Activated CD8-positive, alpha-beta memory T cell treated with anti-CD3 and anti-CD28 coated beads, Interleukin-2, amount 10 ng/mL, durations not matched to agents 7 days and 5 days (primary cell): ENCODE results near the gene MALAT1. TPM values are rescaled to one million over a fixed set of nuclear protein-coding genes. Genes with fewer than 3 reads are reported as not detected.

Source experiments
- ATAC-seq: fragments of 150-1000 bp; cut with Tn5 transposase; one replicate; pipeline ENCODE4 v1.10.0; 2021; ENCODE audit warnings: moderate library complexity
- CTCF ChIA-PET: fragments of 350-600 bp; sonication (Branson Sonifier 250); formaldehyde crosslinking; loops from one replicate; lab custom pipeline; 2021; ENCODE audit warnings: antibody characterized with exemption; lab: Charles Lee
- DNase-seq: peaks from one replicate; pipeline ENCODE4 v3.0.0-alpha.2; 2020
- H3K27ac Mint-ChIP-seq: one replicate; pipeline ENCODE4 v1.8.0; 2021; ENCODE audit warnings: mild to moderate bottlenecking, mixed read lengths
- H3K27me3 Mint-ChIP-seq: one replicate; pipeline ENCODE4 v1.8.0; 2021; ENCODE audit warnings: mixed read lengths
- H3K36me3 Mint-ChIP-seq: one replicate; pipeline ENCODE4 v1.8.0; 2021; ENCODE audit warnings: mild to moderate bottlenecking, mixed read lengths
- H3K4me1 Mint-ChIP-seq: one replicate; pipeline ENCODE4 v1.8.0; 2021; ENCODE audit warnings: mixed read lengths
- H3K4me3 Mint-ChIP-seq: one replicate; pipeline ENCODE4 v1.8.0; 2021; ENCODE audit warnings: mild to moderate bottlenecking, moderate library complexity, mixed read lengths
- H3K9me3 Mint-ChIP-seq: one replicate; pipeline ENCODE4 v1.8.0; 2022; ENCODE audit warnings: low read depth, mixed read lengths
- total RNA-seq, 2 experiments: library from RNA; stranded (reverse); gene quantifications; one replicate each; pipeline ENCODE4 v1.2.3, GENCODE V29; 2021

MALAT1 gene
- total RNA-seq, 2 experiments from 2014 or later: 4,026 to 5,234 TPM

GRCh38 chr11:65496304-65497140 lies 2.3 kb upstream of the MALAT1 start:
- H3K4me3 Mint-ChIP-seq: no peak overlapping the region
- DNase-seq (peak; percentile 62), ATAC-seq (peak; percentile 0)
- H3K9me3 Mint-ChIP-seq: no peaks in the 10 kb centered on the region
- no peak overlapping the region for H3K27ac Mint-ChIP-seq
- H3K27me3 Mint-ChIP-seq: peaks cover 2% of the 10 kb centered on the region
- peaks cover 36% of the 10 kb centered on the region for H3K4me1 Mint-ChIP-seq
- H3K36me3 Mint-ChIP-seq: peaks cover 1% of the 10 kb centered on the region
- CTCF ChIA-PET: interaction anchor here (0.8 to 19.1 kb wide), 10 partner anchors 10 to 79 kb away, joined by 3 to 489 read pairs (median 6); partner anchors contain the start of genes EHBP1L1 and NEAT1

- peaks cover 6% of the 10 kb centered on the region for H3K27me3 Mint-ChIP-seq
- H3K4me3 Mint-ChIP-seq: no peak overlapping the region
- ATAC-seq (peak; percentile 77), DNase-seq (peak; percentile 99)
- peaks cover 34% of the 10 kb centered on the region for H3K4me1 Mint-ChIP-seq
- H3K27ac Mint-ChIP-seq: no peak overlapping the region
- CTCF ChIA-PET: interaction anchor here (1.3 to 19.1 kb wide), 9 partner anchors 9 to 116 kb away, joined by 3 to 489 read pairs (median 11); partner anchors contain the start of genes EHBP1L1 and NEAT1
- H3K9me3 Mint-ChIP-seq: no peaks in the 10 kb centered on the region
- peaks cover 1% of the 10 kb centered on the region for H3K36me3 Mint-ChIP-seq
Measured at GRCh38 chr11:65497141-65498041, 1.5 kb upstream of the MALAT1 start.

GRCh38 chr11:65498042-65498726 lies 661 bp upstream of the MALAT1 start:
- DNase-seq: peak; percentile 82
- Mint-ChIP-seq H3K36me3 (peaks cover 1% of the 10 kb centered on the region), H3K27ac (no peak overlapping the region), H3K4me3 (no peak overlapping the region), H3K4me1 (peaks cover 33% of the 10 kb centered on the region), H3K27me3 (peaks cover 6% of the 10 kb centered on the region), H3K9me3 (no peaks in the 10 kb centered on the region)
- ATAC-seq: no peak
- CTCF ChIA-PET: interaction anchor here (0.6 to 19.1 kb wide), 9 partner anchors 9 to 117 kb away, joined by 3 to 489 read pairs (median 11); partner anchors contain the start of genes EHBP1L1 and NEAT1

- Mint-ChIP-seq H3K4me3 (no peak overlapping the region), H3K9me3 (no peaks in the 10 kb centered on the region), H3K27ac (no peak overlapping the region), H3K27me3 (peaks cover 6% of the 10 kb centered on the region), H3K4me1 (peaks cover 33% of the 10 kb centered on the region), H3K36me3 (peaks cover 4% of the 10 kb centered on the region)
- ATAC-seq (no peak), DNase-seq (no peak)
- CTCF ChIA-PET: interaction anchor here (0.6 to 19.1 kb wide), 7 partner anchors 8 to 117 kb away, joined by 3 to 489 read pairs (median 13); partner anchors contain the start of gene NEAT1
Measured at GRCh38 chr11:65498727-65498976, 193 bp upstream of the MALAT1 start.

GRCh38 chr11:65499713-65500386 lies 1.0 kb downstream of the MALAT1 start:
- DNase-seq (no peak), ATAC-seq (no peak)
- Mint-ChIP-seq H3K27me3 (peaks cover 6% of the 10 kb centered on the region), H3K27ac (no peak overlapping the region), H3K4me1 (peaks cover 33% of the 10 kb centered on the region), H3K36me3 (peaks cover 16% of the 10 kb centered on the region), H3K4me3 (no peak overlapping the region), H3K9me3 (no peaks in the 10 kb centered on the region)
- CTCF ChIA-PET: interaction anchor here (0.7 to 19.1 kb wide), 6 partner anchors 7 to 360 kb away, joined by 3 to 489 read pairs (median 22); partner anchors contain the start of gene NEAT1

GRCh38 chr11:65500387-65501185 lies 1.7 kb downstream of the MALAT1 start:
- CTCF ChIA-PET: interaction anchor here (1.2 to 19.1 kb wide), 4 partner anchors 9 to 82 kb away, joined by 3 to 489 read pairs (median 58); partner anchors contain the start of gene NEAT1
- Mint-ChIP-seq H3K4me1 (peaks cover 38% of the 10 kb centered on the region), H3K4me3 (no peak overlapping the region), H3K27me3 (peaks cover 6% of the 10 kb centered on the region), H3K36me3 (peaks cover 22% of the 10 kb centered on the region), H3K9me3 (no peaks in the 10 kb centered on the region), H3K27ac (no peak overlapping the region)
- ATAC-seq (no peak), DNase-seq (peak; percentile 72)

GRCh38 chr11:65501186-65501471 lies 2.3 kb downstream of the MALAT1 start:
- no peak overlapping the region for H3K4me3 Mint-ChIP-seq
- ATAC-seq (no peak), DNase-seq (no peak)
- H3K27me3 Mint-ChIP-seq: peaks cover 6% of the 10 kb centered on the region
- no peaks in the 10 kb centered on the region for H3K9me3 Mint-ChIP-seq
- CTCF ChIA-PET: interaction anchor here (1.2 to 19.1 kb wide), 3 partner anchors 9 to 82 kb away, joined by 3 to 489 read pairs (median 13); partner anchors contain the start of gene NEAT1
- peaks cover 28% of the 10 kb centered on the region for H3K36me3 Mint-ChIP-seq
- peaks cover 38% of the 10 kb centered on the region for H3K4me1 Mint-ChIP-seq
- H3K27ac Mint-ChIP-seq: no peak overlapping the region

GRCh38 chr11:65501472-65502273 lies 2.8 kb downstream of the MALAT1 start:
- Mint-ChIP-seq H3K4me1 (peaks cover 38% of the 10 kb centered on the region), H3K9me3 (no peaks in the 10 kb centered on the region), H3K36me3 (peaks cover 33% of the 10 kb centered on the region), H3K4me3 (no peak overlapping the region), H3K27ac (no peak overlapping the region), H3K27me3 (peaks cover 6% of the 10 kb centered on the region)
- no peak for DNase-seq
- CTCF ChIA-PET: interaction anchor here (0.6 to 19.1 kb wide), 7 partner anchors 10 to 83 kb away, joined by 3 to 489 read pairs (median 3); partner anchors contain the start of gene NEAT1
- ATAC-seq: no peak

GRCh38 chr11:65502274-65502554 lies 3.4 kb downstream of the MALAT1 start:
- Mint-ChIP-seq H3K4me3 (no peak overlapping the region), H3K27ac (no peak overlapping the region), H3K27me3 (peaks cover 6% of the 10 kb centered on the region), H3K4me1 (peaks cover 39% of the 10 kb centered on the region), H3K9me3 (no peaks in the 10 kb centered on the region), H3K36me3 (peaks cover 37% of the 10 kb centered on the region)
- DNase-seq (no peak), ATAC-seq (no peak)
- CTCF ChIA-PET: interaction anchor here (0.8 to 19.1 kb wide), 7 partner anchors 10 to 84 kb away, joined by 3 to 489 read pairs (median 3); partner anchors contain the start of genes FAM89B and NEAT1

GRCh38 chr11:65502555-65503367 lies 3.9 kb downstream of the MALAT1 start:
- Mint-ChIP-seq H3K4me1 (peaks cover 43% of the 10 kb centered on the region), H3K4me3 (no peak overlapping the region), H3K36me3 (peaks cover 37% of the 10 kb centered on the region), H3K9me3 (no peaks in the 10 kb centered on the region), H3K27me3 (peaks cover 6% of the 10 kb centered on the region), H3K27ac (no peak overlapping the region)
- CTCF ChIA-PET: interaction anchor here (0.8 to 19.1 kb wide), 6 partner anchors 26 to 84 kb away, joined by 3 to 489 read pairs (median 3); partner anchors contain the start of genes FAM89B and NEAT1
- ATAC-seq (no peak), DNase-seq (no peak)
